Activated CD4-positive, alpha-beta T cell treated with anti-CD3 and anti-CD28 coated beads, Interleukin-2, amount 50 U/mL, for 16 hours (primary cell): ENCODE measurements around the gene SKI.
"Not testable (repeated sequence)": the region's sequence is repeated elsewhere in the genome, so short reads cannot be mapped to it uniquely, and the experiment has no call there.

ENCODE experiments used
- DNase-seq: peaks from one replicate; pipeline ENCODE4 v3.0.0-alpha.2; 2020

The SKI gene

DNA sequence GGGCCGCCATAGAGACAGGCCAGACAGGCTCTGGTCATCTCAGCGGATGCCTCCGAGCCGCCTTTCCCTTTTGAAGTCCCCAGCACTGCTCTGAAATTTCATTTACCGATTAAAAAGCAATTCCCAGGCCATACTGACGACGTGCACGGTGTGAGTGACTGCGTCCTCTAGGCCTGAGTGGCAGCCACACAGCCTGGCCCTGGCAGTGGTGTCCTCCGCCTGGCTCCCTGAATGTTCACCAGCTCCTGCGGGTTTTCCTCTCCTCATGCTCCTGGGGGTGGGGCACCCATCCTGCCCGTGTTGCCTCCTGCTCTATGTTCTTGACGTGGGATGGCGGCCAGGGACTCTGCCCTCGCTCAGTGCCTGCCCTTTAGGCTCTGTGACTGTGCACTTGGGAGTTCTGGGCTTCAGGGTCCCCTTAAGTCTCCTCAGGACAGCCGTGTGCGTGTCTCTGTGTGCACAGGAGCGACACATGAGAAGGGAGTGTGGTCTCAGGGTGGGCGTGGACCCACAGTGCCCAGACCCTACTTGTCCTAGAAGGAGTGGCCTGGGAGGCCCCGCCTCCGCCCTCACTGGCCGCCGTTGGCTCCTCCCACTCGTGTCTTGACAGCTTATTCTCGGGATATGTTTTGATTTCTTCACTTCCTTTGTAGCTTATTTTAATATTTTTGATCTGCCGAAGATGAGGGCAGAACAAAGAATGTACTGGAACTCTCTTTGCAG lies 3.6 kb downstream of the SKI start:
- DNase-seq, result peak; percentile 71

DNA sequence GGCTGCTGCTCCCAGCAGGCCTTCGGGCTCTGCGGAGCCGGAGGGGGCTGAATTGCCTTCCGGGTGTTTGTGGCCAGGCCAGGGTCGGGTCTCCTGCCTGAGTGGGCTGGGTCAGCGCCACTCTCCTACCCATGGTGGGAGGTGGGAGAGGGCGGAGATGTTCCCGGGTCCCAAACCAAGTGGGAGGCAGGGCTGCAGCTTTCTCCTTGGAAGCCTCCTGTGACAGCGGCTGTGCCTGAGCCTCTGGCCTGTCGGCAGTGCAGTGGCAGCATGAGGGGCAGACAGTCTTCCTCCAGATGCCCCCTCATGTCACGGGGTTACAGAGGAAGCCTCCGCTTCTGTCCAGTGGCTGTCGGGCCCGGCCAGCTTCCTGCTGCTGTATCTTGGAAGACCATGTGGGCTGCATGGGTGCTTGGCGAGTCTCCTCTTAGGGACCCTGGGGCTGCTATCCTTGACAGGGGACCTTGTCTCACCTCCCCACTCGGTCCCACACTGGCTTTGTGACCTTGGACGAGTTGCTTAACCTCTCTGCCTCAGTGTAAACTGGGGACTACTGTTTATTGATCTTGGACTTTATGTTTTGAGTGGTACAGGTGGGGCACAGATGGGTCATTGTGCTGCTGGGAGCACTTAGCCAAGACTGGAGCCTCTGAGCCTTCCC lies 4.3 kb downstream of the SKI start:
- DNase-seq, result no peak

DNA sequence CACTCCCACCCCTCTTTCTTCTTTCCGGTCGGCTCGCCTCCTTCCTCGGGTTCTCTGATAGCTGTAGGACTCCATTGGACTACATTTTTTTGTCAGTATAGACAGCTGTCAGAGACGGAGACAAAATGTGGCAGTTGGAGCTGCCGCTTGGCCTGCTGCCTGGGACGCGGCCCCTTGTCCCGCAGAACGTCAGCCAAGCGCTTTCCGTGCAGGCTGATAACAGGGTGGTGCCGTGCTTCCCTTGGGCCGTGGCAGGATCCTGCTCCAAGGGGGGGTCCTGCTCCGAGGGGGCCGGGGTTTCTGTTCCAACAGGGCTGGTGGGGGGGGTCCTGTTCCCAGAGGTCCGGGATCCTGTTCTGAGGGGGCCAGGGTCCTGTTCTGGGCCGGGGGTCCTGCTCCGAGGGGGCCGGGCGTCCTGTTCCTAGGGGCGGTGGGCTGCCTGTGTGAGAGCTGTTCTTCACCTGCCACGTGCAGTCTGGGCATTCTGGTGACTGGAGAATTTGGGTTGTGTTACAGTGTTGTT lies 4.9 kb downstream of the SKI start:
- no peak for DNase-seq

DNA sequence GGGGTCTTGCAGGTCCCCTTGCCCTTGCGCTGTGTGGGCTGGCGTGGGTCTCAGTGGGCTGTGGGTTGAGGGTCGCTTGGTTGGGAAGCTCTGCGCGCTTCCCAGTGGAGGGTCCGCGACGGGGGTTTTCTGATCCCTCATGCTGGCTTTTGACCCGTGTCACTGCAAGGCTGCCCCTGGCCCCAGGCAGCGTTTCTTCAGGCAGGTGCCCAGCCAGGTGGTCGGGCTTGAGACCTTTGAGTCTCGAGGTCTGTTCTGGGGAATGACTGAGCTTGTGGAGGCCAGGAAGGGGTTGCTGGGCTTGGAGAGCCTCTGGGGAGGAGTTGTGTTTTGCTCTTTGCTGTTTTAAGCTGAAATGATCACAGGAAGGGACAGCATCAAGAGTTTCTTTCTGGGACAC lies 5.3 kb downstream of the SKI start:
- DNase-seq, result no peak

GRCh38 chr1:2233997-2234761 lies 6.1 kb downstream of the SKI start:
- DNase-seq, result peak; percentile 82

DNA sequence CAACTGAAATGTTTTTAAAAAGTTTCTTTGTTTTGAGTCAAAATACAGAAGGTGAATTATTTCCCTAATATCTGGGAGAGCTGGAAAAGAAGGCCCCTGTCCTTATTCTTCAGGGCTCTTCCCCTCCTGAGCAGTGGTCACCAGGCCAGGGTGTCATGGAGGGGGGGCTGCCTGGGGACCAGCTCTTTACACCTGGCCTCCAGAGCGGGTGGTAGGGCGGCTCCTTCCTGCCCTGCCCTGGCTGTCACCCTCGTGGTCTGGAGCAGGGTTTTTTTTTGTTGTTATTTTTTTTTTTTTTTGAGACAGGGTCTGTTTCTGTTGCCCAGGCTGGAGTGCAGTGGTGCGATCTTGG lies 6.6 kb downstream of the SKI start:
- DNase-seq, result no peak

DNA sequence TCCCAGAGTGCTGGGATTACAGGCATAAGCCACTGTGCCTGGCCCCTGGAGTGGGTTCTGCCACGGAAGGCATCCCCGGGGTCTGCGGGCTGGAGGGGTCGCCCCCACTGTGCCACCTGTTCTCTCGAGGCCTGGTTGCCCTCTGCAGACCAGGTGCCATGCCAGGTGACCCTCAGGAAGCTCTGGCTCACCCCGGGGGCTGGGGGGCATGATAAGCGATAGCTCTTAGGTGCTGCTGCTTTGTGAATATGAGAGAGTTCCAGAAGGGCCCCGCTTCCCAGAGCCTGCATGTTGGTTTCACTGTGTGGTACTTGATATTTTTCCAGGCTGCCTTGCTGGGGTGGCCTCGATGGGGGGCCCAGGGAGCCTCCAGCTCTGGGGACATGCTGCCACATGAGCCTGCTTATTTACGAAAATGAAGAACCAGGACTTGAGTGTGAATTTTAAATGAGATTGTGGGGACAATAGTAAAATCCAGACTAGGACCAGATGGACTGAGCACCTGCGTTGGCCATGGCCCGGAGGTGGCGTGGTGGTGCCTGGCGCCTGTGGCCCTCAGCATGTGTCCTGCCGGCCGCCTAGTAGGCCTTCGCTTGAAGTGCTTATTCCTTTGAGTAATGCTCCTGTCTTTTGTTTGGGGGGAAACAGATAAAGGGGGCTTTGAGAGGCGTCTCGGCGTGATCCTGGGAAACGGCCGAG lies 7.3 kb downstream of the SKI start:
- no peak for DNase-seq

DNA sequence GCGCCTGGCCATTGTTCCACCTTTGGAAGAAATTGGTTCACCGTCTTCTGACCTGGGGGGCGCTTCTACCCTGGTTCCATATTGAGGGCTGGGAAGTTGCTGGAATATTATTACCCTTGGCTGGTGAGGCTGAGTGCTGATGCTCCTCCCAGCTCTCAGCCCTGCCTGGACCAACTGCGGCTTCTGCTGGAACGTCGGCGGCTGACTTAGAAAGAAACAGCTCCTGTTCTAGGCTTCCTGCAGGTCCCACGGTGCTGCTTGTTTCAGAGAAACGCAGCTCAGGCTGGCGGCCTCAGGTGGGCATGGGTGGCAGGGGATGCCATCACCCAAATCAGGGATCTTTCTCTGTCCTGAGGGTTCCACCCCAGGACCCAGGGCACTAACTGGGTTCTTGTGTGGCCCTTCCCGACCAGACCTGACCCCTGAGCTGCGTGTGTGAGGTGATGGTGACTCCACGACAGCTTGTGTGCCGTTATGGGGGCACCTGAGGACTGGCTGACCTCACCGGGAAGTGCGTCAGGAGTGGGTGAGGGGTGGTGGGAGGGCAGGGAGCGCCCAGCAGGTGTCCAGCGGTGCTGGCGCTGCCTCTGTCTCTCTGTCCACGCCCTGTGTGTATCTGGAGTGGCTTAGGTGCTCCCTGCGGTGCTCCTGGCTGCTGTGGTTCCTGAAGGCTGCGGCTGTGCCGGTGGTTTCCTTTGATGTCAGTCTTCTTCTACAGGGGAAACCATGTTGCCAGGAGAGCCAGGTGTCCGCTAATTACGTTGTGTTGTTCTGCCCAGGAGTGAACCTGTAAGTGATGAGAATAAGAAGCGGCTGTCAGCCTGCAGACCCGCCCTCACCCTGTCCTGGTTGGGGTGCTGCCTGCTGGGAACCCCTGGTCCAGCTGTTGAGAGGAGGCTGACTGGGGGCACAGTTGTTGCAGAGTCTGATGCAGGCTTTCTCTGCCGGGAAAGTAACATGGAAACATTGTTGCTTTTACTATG lies 8.9 kb downstream of the SKI start:
- no peak for DNase-seq

DNA sequence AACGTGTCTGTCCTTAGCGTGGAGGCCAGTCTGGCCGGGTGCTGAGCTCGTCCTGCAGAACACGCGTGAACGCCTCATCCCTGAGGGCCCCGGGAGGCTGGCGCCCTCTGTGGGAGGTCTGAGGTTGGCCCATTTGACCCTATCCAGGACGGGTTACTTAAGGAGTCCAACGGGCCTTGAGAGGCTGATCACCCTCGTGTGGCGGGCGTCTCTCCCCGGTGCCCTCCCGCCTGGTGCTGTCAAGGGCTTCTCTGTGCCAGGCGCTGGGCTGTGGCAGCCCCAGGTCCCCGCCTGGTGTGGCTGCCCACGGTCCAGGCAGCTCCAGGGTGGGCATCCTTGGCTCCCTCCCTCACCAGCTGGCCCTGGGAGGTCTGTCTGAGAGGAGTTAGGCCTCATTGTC lies 9.7 kb downstream of the SKI start:
- no peak for DNase-seq

DNA sequence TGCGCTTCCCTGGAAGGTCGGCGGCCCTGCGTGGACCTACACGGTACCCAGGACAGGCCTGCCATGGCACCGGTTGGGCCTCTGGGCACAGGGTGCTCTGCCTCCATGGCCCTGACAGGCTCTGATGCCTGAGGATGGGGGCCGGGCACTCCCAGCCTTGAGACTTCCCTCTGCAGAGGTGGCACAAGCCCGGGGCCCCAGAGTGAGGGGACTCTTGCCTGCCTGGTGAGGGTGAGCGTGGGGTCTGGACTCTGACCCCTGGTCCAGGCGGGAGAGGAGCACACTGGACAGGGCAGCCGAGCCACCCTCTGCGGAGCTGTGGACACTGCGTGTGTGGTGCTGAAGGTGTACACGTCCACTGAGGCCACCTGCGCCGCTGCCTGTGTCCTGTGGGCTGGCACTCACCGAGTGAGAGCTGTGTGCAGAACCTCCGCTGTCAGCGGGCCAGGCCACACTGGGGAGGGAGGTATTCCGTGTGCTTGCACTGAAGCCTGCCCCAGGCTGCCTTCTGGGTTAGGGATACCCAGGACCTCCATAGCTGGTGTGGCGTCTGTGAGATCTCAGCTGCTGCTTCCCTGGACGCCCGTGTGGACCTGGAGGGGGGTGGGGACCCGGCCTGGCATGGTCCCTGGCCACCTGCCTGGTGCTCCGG lies 10.4 kb downstream of the SKI start:
- no peak for DNase-seq

DNA sequence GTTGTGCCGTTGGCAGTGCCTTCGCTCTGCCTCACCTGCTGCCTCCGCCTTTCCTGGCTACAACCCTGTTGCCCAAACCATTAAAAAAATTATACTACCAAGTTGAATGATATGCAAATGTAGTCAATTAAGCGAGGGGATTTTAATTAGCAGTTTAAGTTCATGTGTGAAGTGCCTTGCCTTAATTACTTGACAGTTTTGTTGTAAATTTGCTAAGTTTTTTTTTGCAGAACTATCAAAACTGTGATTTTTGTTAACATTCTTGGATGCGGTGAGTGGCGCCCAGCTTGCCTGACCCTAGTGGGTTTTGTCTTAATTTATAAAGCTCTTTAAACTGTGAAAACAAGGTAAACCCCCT lies 10.9 kb downstream of the SKI start:
- no peak for DNase-seq

DNA sequence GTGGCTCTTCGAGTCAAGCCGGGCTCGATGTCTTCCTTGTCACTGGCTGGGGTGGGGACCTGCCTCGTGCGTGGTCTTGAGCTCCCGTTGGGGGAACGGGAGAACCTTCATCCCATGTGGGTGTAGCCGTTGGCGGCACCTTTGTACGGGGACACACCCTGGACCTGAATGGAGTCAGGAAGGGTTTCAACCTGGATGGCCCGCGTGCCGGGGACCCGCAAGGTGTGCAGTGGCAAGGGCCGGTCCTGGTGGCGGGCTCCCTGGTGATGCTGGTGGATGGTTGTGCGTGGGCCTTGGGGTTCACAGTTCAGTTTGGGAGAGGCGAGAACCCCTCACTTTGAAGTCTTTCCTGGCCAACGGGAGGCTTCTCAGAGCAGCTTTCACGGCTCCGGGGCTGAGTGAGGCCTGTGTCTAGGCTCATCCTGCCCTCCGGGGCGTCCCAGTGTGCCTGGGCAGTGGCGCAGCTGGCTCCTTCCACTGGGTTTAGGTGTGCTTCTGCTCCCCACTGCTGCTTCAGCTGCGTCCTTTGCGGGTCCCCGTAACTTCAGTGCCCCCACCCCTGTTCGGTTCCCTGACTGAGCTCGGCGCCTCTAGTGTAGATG lies 11.4 kb downstream of the SKI start:
- no peak for DNase-seq

DNA sequence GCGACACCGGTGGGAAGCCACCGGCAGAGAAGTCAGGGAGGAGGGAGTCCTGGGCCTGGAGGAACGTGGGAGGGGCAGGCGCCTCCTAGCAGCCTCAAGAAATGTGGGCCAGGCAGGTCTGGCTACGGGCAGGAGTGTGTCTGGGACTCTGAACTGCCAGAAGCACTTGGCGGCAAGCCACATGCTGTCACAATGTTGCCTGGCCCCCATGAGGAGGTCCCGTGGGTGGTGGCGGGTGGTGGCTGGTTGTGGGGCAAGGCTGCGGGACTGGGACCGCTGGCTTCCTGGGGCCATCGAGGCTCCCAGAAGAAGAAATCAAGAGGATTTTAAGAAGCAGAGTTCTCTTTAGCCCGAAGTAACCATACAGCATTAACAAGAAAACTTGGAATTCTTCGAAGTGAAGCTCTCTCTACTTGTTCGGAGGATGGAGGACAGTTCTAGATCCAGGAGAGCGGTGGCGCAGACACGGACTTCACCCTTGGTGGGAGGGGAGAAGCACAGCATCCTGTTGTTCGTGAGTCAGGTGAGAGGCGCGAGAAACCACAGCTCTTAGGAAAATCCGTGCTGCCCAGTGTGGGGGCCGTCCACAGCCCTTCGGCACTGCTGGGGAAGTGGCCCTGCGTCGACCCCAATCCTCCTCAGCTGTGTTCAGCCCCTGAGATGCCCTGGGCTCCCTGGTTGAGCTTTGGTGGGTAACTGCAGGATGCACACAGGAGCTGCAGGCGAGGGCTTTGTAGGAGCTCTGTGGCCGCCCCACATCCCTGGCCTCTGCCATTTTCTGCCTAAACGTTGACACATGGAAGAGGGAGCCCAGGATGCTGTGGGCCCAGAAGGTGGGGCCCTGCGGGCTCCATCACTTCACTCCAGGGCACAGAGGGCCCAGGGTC lies 12.4 kb downstream of the SKI start:
- DNase-seq, result no peak

DNA sequence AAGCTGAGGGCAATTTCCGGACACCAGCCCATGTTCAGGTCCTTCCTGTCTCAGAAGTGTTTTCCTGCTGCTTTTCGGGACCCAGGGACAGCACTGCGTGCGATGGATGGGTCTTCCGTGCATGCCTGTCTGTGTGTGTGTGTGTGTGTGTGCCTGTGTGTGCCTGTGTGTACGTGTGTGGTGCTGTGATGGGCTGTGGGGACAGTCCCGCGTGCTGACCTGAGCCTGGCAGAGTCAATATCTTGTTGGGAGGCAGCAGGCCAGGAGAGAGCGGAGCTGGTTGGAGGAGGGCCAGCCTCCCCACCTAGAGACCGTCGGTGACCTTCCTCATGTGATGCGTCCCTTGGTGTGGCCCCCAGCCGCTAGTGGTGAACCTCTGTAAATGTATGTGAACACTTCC lies 13.7 kb downstream of the SKI start:
- DNase-seq, result no peak

GRCh38 chr1:2242814-2243725 lies 15.0 kb downstream of the SKI start:
- DNase-seq, result no peak

- DNase-seq, result not testable (repeated sequence)
Measured at GRCh38 chr1:2247045-2247394, 18.9 kb downstream of the SKI start.

DNA sequence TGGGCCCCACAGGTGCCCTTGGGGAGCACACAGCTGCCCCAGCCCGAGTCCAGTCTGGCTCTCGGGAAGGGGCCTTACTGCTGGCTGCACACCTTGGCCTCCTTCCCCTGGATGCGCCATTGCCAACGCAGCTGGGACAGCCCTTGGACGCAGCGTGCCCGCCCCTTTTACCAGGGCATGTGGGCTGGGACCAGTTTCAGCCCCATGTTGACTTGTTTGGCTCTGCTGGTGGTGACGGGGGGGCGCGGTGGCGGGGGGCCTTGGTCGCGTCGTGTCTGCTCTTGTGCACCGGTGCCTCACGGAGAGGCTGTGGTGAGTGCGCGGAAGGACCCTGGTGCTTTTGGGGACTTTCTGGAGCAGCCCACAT lies 19.6 kb downstream of the SKI start:
- DNase-seq, result no peak

DNA sequence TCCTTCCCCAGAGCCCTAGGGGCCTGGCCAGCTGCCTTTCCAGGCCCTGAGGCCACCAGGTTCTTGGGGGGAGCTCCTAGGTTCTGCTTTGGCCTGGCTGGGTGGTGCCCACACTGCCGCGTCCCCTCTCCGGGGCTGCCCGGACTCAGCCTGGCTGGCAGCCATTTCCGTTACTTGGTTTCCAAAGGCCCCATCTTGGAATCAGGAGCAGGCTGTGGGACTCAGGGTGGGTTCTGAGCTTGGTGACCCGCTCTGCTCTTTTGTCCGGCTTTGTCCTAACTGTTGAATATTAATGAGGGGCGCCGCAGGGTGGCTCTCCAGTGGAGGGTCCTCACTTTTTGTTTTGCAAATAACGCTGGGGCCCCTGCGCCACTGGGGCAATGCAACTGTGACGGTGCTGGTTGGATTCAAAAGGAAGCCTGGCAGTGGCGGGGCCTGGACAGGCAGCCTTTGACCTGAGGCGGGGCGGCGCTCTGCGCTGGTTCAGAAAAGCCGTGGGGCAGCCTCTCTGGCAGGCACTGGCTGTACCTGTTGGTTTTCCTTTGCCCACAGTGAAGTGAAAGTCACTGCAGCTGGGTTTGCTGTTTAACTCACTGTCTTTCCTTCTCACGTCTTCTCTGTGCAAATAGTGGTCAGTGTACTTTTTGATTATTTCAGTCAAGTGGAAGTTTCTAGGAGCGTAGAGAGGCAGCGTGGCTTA lies 20.2 kb downstream of the SKI start:
- DNase-seq, result no peak
